Esophagus muscularis mucosa (tissue), 4 donors: ENCODE measurements around the gene SORCS2. TPM values are rescaled to one million over a fixed set of nuclear protein-coding genes. Genes with fewer than 3 reads are reported as not detected.

Experiments used
- DNase-seq: peaks from one replicate; pipeline ENCODE4 v3.0.0-alpha.2; 2017; ENCODE audit errors: extremely low spot score
- H3K27ac ChIP-seq, 4 donors: fragments of 200-600 bp; sonication (generic); replicated peaks in 1 of 4; 1 replicate in 3 of 4; 2 replicates in 1 of 4; pipeline ENCODE4 v1.5.1; 2016 to 2019; ENCODE audit warnings: mild to moderate bottlenecking in 1 of 4
- H3K27me3 ChIP-seq, 4 donors: fragments of 200-600 bp; sonication (generic); one replicate each; pipeline versions ENCODE4 v1.5.1 to v1.6.0; 2016 to 2019
- H3K36me3 ChIP-seq, 4 donors: fragments of 200-600 bp; sonication (generic); one replicate each; pipeline ENCODE4 v1.5.1; 2016 to 2019
- H3K4me1 ChIP-seq, 4 donors: fragments of 200-600 bp; sonication (generic); one replicate each; pipeline ENCODE4 v1.5.1; 2016 to 2019
- H3K4me3 ChIP-seq, 4 donors: fragments of 200-600 bp; sonication (generic); 1 replicate in 2 of 4; 2 replicates in 2 of 4; pipeline ENCODE4 v1.5.1; 2016 to 2019; ENCODE audit warnings: mild to moderate bottlenecking in 4 of 4, moderate library complexity in 1 of 4
- H3K9me3 ChIP-seq, 4 donors: fragments of 200-600 bp; sonication (generic); 1 replicate in 3 of 4; 2 replicates in 1 of 4; pipeline ENCODE4 v1.5.1; 2016 to 2019
- CTCF ChIP-seq, 3 experiments: fragments of 200-600 bp in 2 of 3; fragments of 450-650 bp in 1 of 3; sonication (generic) in 2 of 3; IDR thresholded peaks; one replicate each; pipeline ENCODE4 v1.5.1; 2017 to 2019; ENCODE audit warnings: antibody characterized with exemption in 3 of 3, mild to moderate bottlenecking in 2 of 3, moderate library complexity in 1 of 3
- EP300 ChIP-seq: sonication (generic); formaldehyde crosslinking; IDR thresholded peaks from one replicate; pipeline ENCODE4 v1.6.1; 2017; ENCODE audit warnings: antibody characterized with exemption
- POLR2A ChIP-seq: fragments of 450-650 bp; IDR thresholded peaks from one replicate; pipeline ENCODE4 v1.6.1; 2017; ENCODE audit warnings: antibody characterized with exemption, moderate library complexity, mild to moderate bottlenecking, low read depth
- POLR2AphosphoS5 ChIP-seq, 2 donors: sonication (generic); formaldehyde crosslinking; IDR thresholded peaks; one replicate each; pipeline ENCODE4 v1.6.1; 2017; ENCODE audit warnings: antibody characterized with exemption in 2 of 2
- WGBS: methylation state at CpG from one replicate; pipeline ENCODE4 v1.1.5; 2018; 5-methylcytosine and 5-hydroxymethylcytosine counted together
- intact Hi-C: fragments of 100-400 bp; cut with DNase I; formaldehyde crosslinking; loops from one replicate; pipeline ENCODE4 v1.15.1; 2023
- total RNA-seq, 4 donors: library from RNA; depleted of rRNA; stranded (reverse); fragments of >200 nt; gene quantifications; one replicate each; pipeline versions ENCODE4 v1.1.0 to v1.2.1, GENCODE V29; 2016

The SORCS2 gene
- total RNA-seq, 4 donors from 2014 or later: 3.3 to 10.1 (median 4.3) TPM

DNA sequence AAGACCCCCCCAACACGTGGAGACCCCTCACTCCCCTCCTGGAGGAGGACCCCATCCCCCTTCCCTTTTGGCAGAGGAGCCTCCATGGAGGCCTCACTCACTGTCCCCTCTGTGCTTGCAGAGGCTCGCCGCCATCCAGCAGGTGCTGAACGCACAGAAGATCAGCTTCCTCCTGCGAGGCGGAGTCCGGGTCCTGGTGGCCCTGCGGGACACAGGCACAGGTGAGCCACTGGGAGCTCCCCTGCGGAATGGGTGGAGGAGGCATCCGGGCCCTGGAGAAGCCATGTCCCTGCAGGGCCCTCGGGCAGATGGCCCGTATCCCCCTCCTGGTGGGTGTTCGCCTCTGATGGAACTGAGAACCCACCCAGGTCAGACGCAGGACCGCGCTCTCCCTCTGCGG, 540.9 kb downstream of the SORCS2 start:
- no peak overlapping the region for H3K27ac ChIP-seq
- H3K4me3 ChIP-seq: no peak overlapping the region
- no peak for DNase-seq
- no peaks in the 10 kb centered on the region for H3K27me3 ChIP-seq
- no peak for TF ChIP-seq POLR2AphosphoS5 (IDR thresholded peaks at IDR 0.05)
- TF ChIP-seq CTCF (IDR thresholded peaks at IDR 0.05): no peak
- no peak for TF ChIP-seq EP300
- no peak for TF ChIP-seq POLR2A
- 91% methylated on average over 17 of the region's 17 CpGs for WGBS
- H3K36me3 ChIP-seq: peaks cover 0 to 26% (median 12%) of the 10 kb centered on the region in 4 donors
- peaks cover 0 to 4% (median 0%) of the 10 kb centered on the region in 4 donors for H3K9me3 ChIP-seq
- no peaks in the 10 kb centered on the region for H3K4me1 ChIP-seq
- intact Hi-C loops: no loop called here

GRCh38 chr4:7733801-7734650, 541.7 kb downstream of the SORCS2 start:
- Histone ChIP-seq H3K4me1 (no peaks in the 10 kb centered on the region), H3K36me3 (peaks cover 0 to 31% (median 12%) of the 10 kb centered on the region in 4 donors), H3K27me3 (no peaks in the 10 kb centered on the region), H3K27ac (no peak overlapping the region), H3K4me3 (no peak overlapping the region), H3K9me3 (peaks cover 0 to 4% (median 0%) of the 10 kb centered on the region in 4 donors)
- intact Hi-C loops: no loop called here
- TF ChIP-seq POLR2AphosphoS5 (IDR thresholded peaks at IDR 0.05): no peak
- TF ChIP-seq EP300: no peak
- TF ChIP-seq POLR2A: no peak
- no peak for TF ChIP-seq CTCF (IDR thresholded peaks at IDR 0.05)
- 74% methylated on average over 19 of the region's 26 CpGs for WGBS
- no peak for DNase-seq

DNA sequence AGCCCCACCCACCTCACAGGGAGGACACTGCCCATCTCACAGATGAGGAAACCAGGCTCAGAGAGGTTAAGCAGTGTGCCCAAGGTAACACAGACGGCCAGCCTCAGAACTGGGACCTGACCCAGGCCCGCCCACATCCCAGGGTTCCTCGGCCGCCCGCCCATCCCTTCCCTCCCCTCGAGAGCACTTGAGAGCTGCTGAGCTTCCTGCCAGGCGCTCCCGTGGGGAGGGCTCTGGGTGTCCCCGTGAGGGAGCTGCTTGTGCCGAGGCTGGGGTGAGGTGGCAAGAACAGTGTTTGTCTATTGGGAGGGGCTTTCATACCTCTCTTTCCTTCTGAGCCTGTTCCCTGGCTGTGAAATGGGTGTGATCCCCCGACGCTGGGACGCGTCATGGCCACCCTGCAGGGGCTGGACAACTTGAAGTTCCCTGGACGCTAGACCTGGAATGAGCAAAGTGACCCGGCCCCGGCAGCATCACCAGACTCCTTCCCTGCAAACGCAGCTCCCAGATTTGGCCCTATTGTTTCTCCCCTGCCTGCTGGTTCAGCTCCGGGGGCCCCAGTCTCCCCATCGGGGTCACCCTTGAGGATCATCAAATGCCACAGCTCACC, 542.4 kb downstream of the SORCS2 start:
- peaks cover 0 to 4% (median 0%) of the 10 kb centered on the region in 4 donors for H3K9me3 ChIP-seq
- TF ChIP-seq POLR2A (no peak), POLR2AphosphoS5 (IDR thresholded peaks at IDR 0.05) (no peak), CTCF (IDR thresholded peaks at IDR 0.05) (no peak), EP300 (no peak)
- H3K4me3 ChIP-seq: no peak overlapping the region
- H3K27me3 ChIP-seq: no peaks in the 10 kb centered on the region
- WGBS: 81% methylated on average over 13 of the region's 20 CpGs
- intact Hi-C loops: no loop called here
- H3K36me3 ChIP-seq: peaks cover 0 to 34% (median 14%) of the 10 kb centered on the region in 4 donors
- H3K4me1 ChIP-seq: no peaks in the 10 kb centered on the region
- no peak for DNase-seq
- H3K27ac ChIP-seq: no peak overlapping the region

- TF ChIP-seq POLR2AphosphoS5 (IDR thresholded peaks at IDR 0.05): no peak
- no peak for TF ChIP-seq EP300
- TF ChIP-seq POLR2A: no peak
- Histone ChIP-seq H3K4me3 (no peak overlapping the region), H3K9me3 (peaks cover 0 to 4% (median 0%) of the 10 kb centered on the region in 4 donors), H3K4me1 (no peaks in the 10 kb centered on the region), H3K27me3 (no peaks in the 10 kb centered on the region), H3K36me3 (peaks cover 0 to 31% (median 14%) of the 10 kb centered on the region in 4 donors), H3K27ac (no peak overlapping the region)
- intact Hi-C loops: no loop called here
- 93% methylated on average over 5 of the region's 5 CpGs for WGBS
- DNase-seq: no peak
These were observed 543.1 kb downstream of the SORCS2 start for GRCh38 chr4:7735395-7735794.

DNA sequence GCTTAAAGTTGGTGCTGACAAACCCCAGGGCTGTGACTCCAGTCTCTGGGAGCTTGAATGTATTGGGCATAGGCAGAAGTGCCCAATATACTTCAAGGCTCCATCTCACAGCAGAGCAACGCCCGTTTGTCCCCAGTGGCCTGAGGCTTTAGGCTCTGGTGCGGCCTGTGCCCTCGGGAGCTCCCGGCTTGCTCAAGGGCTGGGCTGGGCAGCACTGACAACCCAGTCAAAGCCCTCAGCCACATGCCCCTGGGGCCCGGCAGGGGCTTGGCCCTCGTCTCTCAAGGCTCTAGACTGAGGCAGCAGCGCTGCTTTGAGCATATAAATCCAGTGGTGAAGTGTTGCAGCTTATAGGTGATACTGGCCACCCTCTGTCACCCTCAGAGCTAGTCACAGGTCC, 543.6 kb downstream of the SORCS2 start:
- intact Hi-C loops: no loop called here
- Histone ChIP-seq H3K9me3 (peaks cover 0 to 4% (median 0%) of the 10 kb centered on the region in 4 donors), H3K4me1 (no peaks in the 10 kb centered on the region), H3K27me3 (no peaks in the 10 kb centered on the region), H3K27ac (no peak overlapping the region), H3K36me3 (peaks cover 0 to 29% (median 14%) of the 10 kb centered on the region in 4 donors), H3K4me3 (no peak overlapping the region)
- 95% methylated on average over 3 of the region's 8 CpGs for WGBS
- no peak for TF ChIP-seq CTCF (IDR thresholded peaks at IDR 0.05)
- TF ChIP-seq POLR2AphosphoS5 (IDR thresholded peaks at IDR 0.05): no peak
- TF ChIP-seq EP300: no peak
- TF ChIP-seq POLR2A: no peak
- DNase-seq: no peak
